Activated B cell treated with CpG ODN at 0.5 μM for 24 hours (primary cell): Measurements from ENCODE around the gene WSB2. TPM values are rescaled to one million over a fixed set of nuclear protein-coding genes. Genes with fewer than 3 reads are reported as not detected.

Experiments
- ATAC-seq: fragments of 200-7000 bp; cut with Tn5 transposase; one replicate; pipeline ENCODE4 v1.10.0; 2021; ENCODE audit warnings: low read depth, mild to moderate bottlenecking, moderate library complexity
- CTCF ChIA-PET: fragments of 350-600 bp; sonication (Branson Sonifier 250); formaldehyde crosslinking; loops from one replicate; lab custom pipeline; 2021; ENCODE audit warnings: antibody characterized with exemption; lab: Charles Lee
- POLR2A ChIA-PET: fragments of 350-600 bp; sonication (Branson Sonifier 250); formaldehyde crosslinking; loops from one replicate; lab custom pipeline; 2021; ENCODE audit warnings: antibody characterized with exemption; lab: Charles Lee
- DNase-seq: peaks from one replicate; pipeline ENCODE4 v3.0.0; 2022
- H3K27ac Mint-ChIP-seq: one replicate; pipeline ENCODE4 v1.8.0; 2020; ENCODE audit warnings: mixed read lengths
- H3K27me3 Mint-ChIP-seq: one replicate; pipeline ENCODE4 v1.8.0; 2021; ENCODE audit warnings: mixed read lengths
- H3K36me3 Mint-ChIP-seq: one replicate; pipeline ENCODE4 v1.8.0; 2021; ENCODE audit warnings: low read depth, mixed read lengths
- H3K4me1 Mint-ChIP-seq: one replicate; pipeline ENCODE4 v1.8.0; 2021; ENCODE audit warnings: mixed read lengths
- H3K4me3 Mint-ChIP-seq: one replicate; pipeline ENCODE4 v1.8.0; 2020; ENCODE audit warnings: mild to moderate bottlenecking, mixed read lengths
- H3K9me3 Mint-ChIP-seq: one replicate; pipeline ENCODE4 v1.8.0; 2020; ENCODE audit warnings: mixed read lengths
- intact Hi-C: fragments of 100-400 bp; cut with micrococcal nuclease; formaldehyde crosslinking; loops from one replicate; pipeline ENCODE4 v1.15.1; 2024
- total RNA-seq: library from RNA; stranded (reverse); gene quantifications from 2 replicates; pipeline ENCODE4 v1.2.3, GENCODE V29; 2022
- TF ChIP-seq, protein P1 (sequence below): fragments of 200-600 bp; IDR thresholded peaks from one replicate; pipeline ENCODE4 v1.8.0; 2022; ENCODE audit warnings: antibody characterized with exemption, mild to moderate bottlenecking

WSB2 gene
- total RNA-seq, 1 donor from 2014 or later: 28.4 TPM

DNA sequence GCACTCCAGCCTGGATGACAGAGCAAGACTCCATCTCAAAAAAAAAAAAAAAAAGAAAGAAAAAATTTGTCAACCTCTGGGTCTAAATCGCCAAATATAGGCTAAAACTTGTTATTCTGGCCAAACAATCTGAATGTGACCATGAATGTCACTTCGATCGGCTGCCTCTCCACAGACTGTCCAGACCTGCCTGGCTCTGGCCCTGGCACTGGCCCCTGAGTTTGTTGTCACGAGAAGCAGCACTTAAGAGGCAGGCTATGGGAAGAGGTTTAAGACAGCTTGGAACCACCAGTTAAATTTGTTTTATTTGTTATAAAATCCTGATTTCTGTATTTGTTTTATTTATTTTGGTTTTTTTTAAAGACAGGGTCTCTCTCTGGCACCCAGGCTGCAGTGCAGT, 14.5 kb downstream of the WSB2 start:
- intact Hi-C loops: no loop called here
- no peak overlapping the region for H3K27ac Mint-ChIP-seq
- peaks cover 52% of the 10 kb centered on the region for H3K36me3 Mint-ChIP-seq
- no peak for DNase-seq
- ATAC-seq: no peak
- H3K4me1 Mint-ChIP-seq: no peaks in the 10 kb centered on the region
- ChIA-PET CTCF (interaction anchor here (1.5 kb wide), 1 partner anchor 10 kb away, joined by 5 read pairs; no protein-coding TSS in a partner anchor), POLR2A (interaction anchor here (0.5 to 0.7 kb wide), 3 partner anchors 10 to 95 kb away, joined by 3 to 7 read pairs (median 3); no protein-coding TSS in a partner anchor)
- TF ChIP-seq, protein P1, sequence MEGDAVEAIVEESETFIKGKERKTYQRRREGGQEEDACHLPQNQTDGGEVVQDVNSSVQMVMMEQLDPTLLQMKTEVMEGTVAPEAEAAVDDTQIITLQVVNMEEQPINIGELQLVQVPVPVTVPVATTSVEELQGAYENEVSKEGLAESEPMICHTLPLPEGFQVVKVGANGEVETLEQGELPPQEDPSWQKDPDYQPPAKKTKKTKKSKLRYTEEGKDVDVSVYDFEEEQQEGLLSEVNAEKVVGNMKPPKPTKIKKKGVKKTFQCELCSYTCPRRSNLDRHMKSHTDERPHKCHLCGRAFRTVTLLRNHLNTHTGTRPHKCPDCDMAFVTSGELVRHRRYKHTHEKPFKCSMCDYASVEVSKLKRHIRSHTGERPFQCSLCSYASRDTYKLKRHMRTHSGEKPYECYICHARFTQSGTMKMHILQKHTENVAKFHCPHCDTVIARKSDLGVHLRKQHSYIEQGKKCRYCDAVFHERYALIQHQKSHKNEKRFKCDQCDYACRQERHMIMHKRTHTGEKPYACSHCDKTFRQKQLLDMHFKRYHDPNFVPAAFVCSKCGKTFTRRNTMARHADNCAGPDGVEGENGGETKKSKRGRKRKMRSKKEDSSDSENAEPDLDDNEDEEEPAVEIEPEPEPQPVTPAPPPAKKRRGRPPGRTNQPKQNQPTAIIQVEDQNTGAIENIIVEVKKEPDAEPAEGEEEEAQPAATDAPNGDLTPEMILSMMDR: no peak
- H3K9me3 Mint-ChIP-seq: no peaks in the 10 kb centered on the region
- H3K27me3 Mint-ChIP-seq: no peaks in the 10 kb centered on the region
- no peak overlapping the region for H3K4me3 Mint-ChIP-seq

DNA sequence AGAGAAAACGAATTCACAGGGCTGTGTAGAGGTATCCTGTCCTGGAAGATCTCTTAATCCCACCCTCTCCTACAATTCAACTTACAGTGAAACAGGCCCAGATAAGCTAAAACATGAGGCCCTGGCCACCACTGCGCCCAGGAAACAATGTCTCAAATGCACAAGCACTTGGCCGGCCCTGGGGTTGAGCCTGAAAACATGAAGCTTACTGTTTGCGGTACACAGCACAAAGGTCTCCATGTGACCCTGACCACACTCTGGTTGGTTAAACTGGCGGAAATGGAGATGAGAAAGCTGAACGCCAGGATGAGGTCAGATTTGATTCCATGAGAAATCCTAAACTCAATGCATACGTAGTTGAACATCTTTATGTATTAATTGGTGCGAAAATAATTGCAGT, 16.4 kb downstream of the WSB2 start:
- POLR2A ChIA-PET: no interaction called here

DNA sequence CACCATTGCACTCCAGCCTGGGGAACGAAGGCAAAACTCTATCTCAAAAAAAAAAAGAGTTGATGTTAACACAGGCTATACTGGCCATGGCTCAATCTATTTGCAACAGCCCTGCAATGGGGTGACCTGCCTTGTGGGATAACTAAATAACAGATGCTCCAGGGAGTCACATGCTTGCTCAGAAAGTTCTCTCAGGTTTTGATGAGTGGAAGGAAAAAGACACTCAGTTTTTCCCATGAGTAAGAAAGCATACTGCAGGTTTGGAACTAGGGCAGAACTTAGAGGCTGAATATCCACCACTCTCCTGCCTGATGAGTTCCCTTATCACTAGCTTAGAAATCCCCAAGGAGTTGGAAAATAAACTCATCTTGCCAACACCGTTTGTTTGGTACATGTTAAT, 16.9 kb downstream of the WSB2 start:
- Mint-ChIP-seq H3K36me3 (peaks cover 53% of the 10 kb centered on the region), H3K9me3 (no peaks in the 10 kb centered on the region)
- POLR2A ChIA-PET: no interaction called here

More for the DNA sequence above, 16.4 kb downstream of the WSB2 start:
- Mint-ChIP-seq H3K9me3 (no peaks in the 10 kb centered on the region), H3K27me3 (no peaks in the 10 kb centered on the region), H3K4me3 (no peak overlapping the region), H3K4me1 (no peaks in the 10 kb centered on the region), H3K27ac (no peak overlapping the region), H3K36me3 (peaks cover 53% of the 10 kb centered on the region)
- CTCF ChIA-PET: no interaction called here
- intact Hi-C loops: no loop called here
- DNase-seq: no peak
- no peak for ATAC-seq
- TF ChIP-seq, protein P1: no peak

DNA sequence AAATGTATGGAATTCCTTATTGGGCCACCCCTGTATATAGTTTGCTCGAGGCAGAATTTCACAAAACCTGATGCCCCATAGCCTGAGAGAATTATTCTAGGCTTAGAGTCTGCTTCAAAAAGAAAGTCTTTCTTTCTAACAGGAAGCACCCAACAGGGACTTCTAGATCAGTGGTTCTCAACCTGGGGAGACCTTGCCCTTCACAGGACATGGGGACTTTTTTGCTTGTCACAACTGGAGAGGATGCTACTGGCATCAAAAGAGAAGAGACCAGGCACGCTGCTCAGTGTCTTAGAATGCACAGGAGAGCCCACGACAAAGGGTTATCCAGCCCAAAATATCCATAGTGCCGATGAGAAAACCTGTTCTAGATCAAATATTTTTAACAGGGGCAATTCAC, 18.9 kb downstream of the WSB2 start:
- ATAC-seq (no peak), DNase-seq (no peak)
- Mint-ChIP-seq H3K9me3 (no peaks in the 10 kb centered on the region), H3K36me3 (peaks cover 65% of the 10 kb centered on the region), H3K4me3 (no peak overlapping the region), H3K27me3 (no peaks in the 10 kb centered on the region), H3K27ac (no peak overlapping the region), H3K4me1 (no peaks in the 10 kb centered on the region)
- ChIA-PET CTCF (no interaction called here), POLR2A (no interaction called here)
- intact Hi-C loops: no loop called here
- TF ChIP-seq, protein P1: no peak

More for the DNA sequence above, 16.9 kb downstream of the WSB2 start:
- TF ChIP-seq, protein P1: no peak
- Mint-ChIP-seq H3K4me3 (no peak overlapping the region), H3K27ac (no peak overlapping the region), H3K4me1 (no peaks in the 10 kb centered on the region), H3K27me3 (no peaks in the 10 kb centered on the region)
- CTCF ChIA-PET: no interaction called here
- no peak for ATAC-seq
- intact Hi-C loops: no loop called here
- DNase-seq: no peak

DNA sequence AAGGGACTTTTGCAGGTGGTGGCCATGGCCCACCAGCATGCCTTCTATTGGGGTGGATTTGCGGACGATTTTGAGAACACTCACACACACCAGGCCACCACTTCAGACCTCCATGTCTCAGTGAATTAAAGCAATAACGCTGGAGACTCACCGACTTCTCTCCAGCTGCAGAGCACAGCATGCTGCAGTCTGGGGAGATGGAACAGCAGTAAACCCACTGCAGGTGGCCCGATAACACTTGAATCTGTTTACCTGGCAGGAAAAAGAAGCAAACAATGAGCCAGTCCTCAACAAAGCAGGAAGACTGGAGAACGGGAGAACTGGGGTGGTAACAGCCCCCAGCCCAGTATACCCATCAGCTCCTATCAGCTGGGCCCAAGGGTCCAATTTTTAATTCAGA, 22.8 kb downstream of the WSB2 start:
- intact Hi-C loops: no loop called here
- no peak for ATAC-seq
- peaks cover 78% of the 10 kb centered on the region for H3K36me3 Mint-ChIP-seq
- TF ChIP-seq, protein P1: no peak
- ChIA-PET CTCF (no interaction called here), POLR2A (no interaction called here)
- H3K9me3 Mint-ChIP-seq: no peaks in the 10 kb centered on the region
- H3K27me3 Mint-ChIP-seq: no peaks in the 10 kb centered on the region
- H3K27ac Mint-ChIP-seq: no peak overlapping the region
- H3K4me3 Mint-ChIP-seq: no peak overlapping the region
- DNase-seq: no peak
- H3K4me1 Mint-ChIP-seq: peaks cover 19% of the 10 kb centered on the region
